Measurements from ENCODE around the gene ZNF532.

GRCh38 chr18:59005262-59005661 is 140.6 kb downstream of the ZNF532 start:
- TF ChIP-seq TCF7L2 (IDR thresholded peaks at IDR 0.05; ENCODE audit: low read depth, low read length) (no peak), REST (IDR thresholded peaks at IDR 0.05; ENCODE audit: insufficient read depth in 1 of 2, low read depth in 2 of 2, low read length in 1 of 2) (no peak), POLR2AphosphoS5 (IDR thresholded peaks at IDR 0.05; ENCODE audit: low read depth, low read length) (no peak), SIN3A (IDR thresholded peaks at IDR 0.05; ENCODE audit: borderline replicate concordance, insufficient read depth, low read depth, low read length) (no peak)
- TF ChIP-seq, protein P1, sequence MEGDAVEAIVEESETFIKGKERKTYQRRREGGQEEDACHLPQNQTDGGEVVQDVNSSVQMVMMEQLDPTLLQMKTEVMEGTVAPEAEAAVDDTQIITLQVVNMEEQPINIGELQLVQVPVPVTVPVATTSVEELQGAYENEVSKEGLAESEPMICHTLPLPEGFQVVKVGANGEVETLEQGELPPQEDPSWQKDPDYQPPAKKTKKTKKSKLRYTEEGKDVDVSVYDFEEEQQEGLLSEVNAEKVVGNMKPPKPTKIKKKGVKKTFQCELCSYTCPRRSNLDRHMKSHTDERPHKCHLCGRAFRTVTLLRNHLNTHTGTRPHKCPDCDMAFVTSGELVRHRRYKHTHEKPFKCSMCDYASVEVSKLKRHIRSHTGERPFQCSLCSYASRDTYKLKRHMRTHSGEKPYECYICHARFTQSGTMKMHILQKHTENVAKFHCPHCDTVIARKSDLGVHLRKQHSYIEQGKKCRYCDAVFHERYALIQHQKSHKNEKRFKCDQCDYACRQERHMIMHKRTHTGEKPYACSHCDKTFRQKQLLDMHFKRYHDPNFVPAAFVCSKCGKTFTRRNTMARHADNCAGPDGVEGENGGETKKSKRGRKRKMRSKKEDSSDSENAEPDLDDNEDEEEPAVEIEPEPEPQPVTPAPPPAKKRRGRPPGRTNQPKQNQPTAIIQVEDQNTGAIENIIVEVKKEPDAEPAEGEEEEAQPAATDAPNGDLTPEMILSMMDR (IDR thresholded peaks at IDR 0.05) = no peak
